GM18867 (cell line): ENCODE results near the gene MUSTN1.

Experiments
- ATAC-seq: cut with Tn5 transposase; IDR thresholded peaks from one replicate; pipeline ENCODE4 v1.9.1; 2021; ENCODE audit warnings: mild to moderate bottlenecking, moderate library complexity; ENCODE audit not compliant: unreplicated experiment

The MUSTN1 gene

DNA sequence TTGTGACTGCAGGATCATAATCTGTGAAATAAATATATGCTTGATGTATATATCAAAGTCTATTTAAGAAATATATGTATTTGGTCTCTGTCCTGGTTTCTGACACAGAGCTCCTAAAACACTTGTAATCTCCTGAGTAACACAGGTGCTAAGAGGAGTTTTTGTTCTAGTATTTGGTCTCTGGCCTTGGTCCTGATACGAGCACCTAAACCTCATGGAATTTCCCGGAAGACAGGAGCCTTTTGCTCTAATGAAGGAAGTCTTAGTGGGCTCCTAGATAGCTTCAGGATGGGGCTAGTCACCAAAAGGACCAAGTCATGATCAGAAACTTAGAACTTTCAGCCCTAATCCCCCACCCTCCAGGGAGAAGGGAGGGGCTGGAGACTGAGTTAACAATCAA lies 19.2 kb upstream of the MUSTN1 start:
- ATAC-seq = no peak

DNA sequence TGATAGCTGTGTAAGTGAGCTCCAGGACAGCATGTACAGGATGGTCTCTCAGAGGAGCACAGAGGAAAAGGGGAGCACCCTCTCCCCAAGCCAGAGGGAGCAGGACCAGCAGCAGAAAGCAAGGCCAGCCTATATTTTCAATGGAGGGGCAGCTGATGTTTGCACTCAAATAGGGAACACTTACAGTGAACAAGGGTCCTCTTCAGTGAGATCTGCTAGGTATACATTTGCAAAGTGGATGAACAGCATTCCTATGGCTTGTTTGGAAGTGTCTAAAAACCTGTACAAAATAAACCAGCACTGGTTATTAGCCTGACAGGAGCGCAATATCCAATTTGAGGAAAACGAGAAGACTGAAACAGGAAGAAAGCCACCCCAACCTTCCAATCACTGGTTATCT lies 17.6 kb upstream of the MUSTN1 start:
- ATAC-seq = no peak

DNA sequence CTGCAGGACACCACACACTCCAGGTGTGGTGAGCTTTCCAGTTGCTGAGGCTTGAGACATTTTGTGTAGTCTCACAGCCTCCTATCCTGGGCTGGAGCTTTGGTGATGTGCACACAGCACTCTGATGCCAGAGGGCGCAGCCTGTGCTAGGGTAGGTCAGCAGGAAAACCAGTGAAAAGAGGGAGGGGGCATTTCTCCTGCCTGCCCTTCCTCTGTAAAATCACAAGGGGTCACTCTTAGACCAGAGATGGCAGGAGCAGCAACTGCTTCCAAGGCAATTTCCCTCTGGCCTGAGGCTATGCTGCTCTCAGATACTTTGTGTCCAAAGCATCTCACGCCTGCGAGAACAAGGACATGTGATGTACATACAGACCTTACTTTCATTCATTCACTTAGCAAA lies 16.5 kb upstream of the MUSTN1 start:
- no peak for ATAC-seq

DNA sequence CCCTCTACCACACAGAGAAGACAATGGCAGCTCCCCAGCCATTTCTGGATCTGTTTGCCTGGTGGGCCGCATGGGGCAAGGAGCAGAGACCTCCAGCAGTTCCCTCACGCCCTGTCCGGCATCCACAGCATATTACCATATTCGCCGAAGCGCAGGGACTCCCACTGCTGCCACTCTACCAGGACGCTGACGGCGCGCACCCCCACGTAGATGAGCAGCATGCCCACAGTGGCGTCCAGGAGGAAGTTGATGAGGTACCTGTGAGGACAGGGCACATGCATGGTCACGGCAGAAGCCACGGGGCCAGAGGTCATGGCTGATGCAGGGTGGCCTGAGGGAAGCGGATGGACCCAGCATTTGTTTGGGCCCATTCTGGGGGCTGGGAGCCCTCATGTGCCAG lies 14.8 kb upstream of the MUSTN1 start:
- ATAC-seq = no peak

DNA sequence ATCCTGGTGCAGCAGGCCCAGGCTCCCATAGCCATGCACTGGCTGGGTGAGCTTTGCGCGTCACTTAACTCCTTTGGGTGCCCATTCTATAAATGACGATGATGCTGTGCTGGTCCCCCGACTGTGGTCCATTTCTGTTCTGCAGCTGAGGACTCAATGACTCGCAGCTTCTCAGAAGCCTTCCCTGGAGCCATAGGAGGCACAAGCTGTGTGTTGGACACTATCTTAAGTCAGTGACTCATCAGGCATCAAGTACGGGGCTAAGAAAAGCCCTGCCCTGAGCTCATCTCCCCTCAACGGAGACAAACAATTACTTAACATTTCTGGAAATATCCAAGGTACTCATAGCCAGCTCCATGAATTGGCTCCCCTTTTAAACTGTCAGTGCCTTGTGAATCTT lies 13.8 kb upstream of the MUSTN1 start:
- ATAC-seq = no peak

DNA sequence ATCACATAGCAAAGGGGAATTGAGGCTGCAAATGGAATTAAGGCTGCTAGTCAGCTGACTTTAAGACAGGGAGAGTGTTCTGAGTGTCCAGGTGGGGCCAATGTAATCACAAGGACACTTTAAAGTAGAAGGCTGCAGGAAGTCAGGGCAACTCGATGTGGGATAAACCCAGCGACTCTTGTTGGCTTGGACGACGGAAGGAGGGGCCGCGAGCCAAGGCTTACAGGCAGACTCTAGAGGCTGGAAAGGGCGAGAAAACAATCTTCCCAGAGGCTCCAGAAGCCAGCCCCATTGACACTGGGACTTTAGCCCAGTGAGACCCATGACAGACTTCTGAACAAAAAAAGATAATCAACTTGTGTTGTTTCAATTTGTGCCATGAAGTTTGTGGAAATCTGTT lies 12.9 kb upstream of the MUSTN1 start:
- no peak for ATAC-seq

DNA sequence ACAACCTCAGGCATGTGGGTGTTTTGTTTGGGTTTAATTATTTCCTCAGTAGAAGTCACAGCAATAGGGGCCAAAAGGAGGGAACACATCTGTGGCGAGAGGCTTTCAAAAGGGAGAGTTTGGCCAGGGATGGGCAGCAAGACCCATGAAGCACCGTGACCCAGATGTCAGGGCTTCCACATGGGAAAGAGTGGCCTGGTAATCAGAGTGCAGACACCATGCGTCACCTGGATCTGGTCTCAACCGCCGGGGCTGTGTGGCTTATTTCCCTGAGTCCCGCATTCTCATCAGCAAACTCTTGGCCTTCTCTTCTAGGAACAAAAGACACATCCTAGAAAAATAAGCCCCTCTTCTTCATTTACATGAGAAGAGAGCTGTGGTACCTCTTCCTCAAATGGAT lies 12.4 kb upstream of the MUSTN1 start:
- no peak for ATAC-seq

DNA sequence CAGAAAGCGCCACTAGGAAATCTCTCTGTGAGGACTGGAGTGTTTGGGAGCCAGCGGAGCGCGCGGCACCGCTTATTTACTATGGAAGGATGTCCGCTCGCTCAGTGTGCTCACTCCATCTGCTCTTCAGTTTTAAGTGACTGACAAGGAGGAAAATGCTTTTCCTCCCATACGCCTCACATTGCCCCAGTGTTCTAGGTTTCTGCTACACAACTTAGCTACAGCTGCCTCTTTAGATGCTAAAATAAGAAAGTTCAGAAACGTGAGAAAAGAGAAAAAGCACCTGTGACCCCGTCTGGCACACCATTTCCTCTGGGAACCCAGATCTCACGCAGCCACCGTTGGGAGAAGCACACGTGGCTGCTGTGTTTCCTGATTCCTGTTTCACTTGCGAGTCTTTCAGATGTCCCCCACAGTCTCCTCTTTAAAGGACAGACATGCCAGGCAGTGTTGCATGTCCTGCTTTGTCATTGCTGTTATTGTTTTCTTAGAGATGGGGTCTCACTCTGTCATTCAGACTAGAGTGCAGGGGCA lies 11.7 kb upstream of the MUSTN1 start:
- ATAC-seq = no peak

DNA sequence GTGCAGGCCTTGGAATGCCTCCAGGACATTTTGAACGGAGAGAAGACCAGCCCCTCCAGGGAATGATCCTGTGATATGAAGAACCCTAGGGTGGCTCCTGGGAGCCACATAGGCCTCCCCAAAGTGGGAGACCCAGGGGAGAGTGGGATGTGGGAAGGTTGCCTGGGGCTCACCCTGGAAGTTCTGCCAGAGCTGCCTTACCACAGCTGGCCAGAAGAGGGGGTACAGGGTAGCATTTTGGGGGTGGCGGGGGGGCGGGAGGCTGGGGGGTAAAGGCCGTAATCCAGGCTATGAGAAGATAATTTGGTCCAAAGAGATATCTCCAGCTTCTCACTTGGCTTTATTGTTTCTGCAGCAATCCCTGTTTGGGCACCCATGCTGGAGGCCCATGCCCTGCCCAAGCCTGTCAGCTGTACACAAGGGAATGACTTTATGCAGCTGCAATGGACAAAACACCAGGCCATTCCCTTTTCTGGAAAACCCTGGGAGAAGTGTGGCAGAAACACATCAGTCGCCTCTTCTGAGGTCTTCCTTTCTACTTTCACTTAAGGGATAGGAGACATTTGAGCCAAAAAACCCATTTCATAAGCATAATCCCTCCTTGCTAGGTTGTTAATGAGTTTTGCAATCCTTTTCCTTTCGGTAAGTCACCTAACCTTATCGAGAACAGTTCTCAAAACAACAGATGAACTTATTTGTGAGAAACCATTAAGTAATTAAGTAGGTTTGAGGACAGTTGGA lies 11.0 kb upstream of the MUSTN1 start:
- no peak for ATAC-seq

DNA sequence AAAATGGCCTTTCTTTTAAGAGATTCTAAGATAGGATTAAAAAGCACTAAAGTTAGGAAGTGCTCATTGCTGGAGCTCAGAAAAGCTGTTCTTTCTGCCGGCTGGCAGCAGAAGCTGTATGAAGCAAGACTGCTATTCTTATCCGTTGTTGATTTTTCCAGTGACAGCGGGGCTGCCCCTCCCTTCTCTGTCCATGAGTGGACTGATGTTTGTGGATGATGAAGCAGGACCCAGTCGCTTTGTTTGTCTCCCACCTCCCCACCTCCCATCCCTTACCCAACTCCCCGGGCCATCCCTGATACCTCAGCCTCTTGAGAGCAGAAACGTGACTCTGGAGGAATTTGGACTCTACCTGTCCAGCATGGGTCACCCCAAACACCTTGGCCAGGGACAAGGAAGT lies 10.3 kb upstream of the MUSTN1 start:
- ATAC-seq = no peak

DNA sequence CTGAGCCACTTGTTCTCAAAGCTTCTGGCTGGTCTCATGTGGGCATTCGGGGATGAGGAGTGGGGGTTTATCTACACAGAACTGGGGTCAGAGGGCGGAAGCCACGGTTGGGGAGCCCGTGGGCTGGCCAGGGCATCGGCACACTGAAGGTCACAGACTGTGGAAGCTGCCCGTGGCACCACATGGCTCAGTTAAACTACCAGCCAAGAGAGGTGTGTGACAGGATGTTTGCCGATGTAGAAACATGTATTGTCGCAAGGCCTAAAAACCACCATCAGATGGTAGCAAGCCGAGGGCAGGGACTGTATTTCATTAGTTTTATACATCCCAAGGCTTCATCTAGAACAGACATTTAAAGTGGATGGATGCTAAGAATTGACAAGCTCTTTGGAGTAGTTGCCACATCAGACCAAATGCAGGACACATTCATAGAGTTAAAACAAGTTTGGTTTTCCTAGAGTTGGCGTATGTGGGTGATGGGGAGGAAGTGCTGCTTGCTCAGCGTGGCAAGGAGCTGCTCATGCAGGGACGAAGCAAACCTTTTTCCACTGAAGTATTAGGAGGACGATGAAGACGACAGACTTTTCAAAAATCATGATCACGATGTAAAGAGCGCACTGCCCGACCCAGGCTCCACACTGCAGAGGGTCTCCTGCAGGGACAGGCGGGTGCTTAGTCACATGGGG lies 9.6 kb upstream of the MUSTN1 start:
- ATAC-seq = no peak

DNA sequence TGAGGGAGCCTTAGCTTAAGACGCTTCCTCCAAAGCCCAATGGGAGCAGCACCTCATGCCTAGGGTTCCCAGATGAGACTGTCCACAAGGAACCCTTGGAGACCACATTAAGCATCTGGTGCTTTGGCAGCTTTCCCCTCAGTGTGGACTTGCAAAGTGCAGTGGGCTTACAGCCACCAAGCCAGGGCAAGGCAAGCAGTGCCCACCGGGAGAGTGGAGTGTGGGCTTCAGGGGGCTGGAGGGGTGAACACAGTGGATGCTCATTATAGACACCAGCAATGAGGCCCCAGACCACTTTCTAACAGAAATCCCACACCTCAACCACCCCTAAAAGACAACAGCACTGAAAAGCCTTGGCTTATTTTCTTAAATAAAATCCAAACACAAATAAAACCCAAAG lies 9.1 kb upstream of the MUSTN1 start:
- no peak for ATAC-seq

DNA sequence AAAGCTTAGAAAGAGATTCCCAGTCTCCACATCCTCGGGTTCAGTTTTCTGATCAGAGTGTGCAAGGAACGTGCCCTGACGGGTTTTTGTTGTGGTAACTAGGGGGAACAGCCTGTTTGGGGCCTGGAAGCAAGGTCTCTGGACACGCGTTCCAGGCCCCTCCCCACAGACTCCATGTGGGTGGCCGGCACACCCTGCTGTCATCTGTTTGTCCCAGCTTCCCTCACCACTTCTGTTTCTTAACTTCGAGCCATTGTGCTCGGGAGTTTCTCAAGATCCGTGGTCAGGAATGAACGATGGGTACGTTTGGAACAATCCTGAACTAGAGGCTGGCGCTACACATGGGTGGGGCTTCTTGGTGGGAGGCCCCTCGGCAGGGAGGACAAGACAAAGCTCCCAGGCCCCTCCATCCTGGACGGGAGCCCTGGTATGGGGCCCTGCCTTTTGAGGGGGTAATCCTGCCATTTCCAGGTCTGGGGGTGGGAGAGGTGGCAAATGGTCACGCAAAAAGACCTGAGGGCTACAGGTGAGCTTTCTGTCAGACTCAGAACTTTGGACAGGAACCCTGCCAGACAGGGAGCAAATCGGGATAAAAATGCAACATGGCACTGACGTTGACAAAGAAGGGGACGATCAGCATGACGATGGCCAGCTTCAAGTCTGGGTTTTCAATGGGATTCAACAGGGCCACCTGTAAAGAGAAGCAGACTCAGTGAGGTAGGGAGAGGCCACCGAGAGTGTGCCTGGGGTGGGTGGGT lies 8.5 kb upstream of the MUSTN1 start:
- ATAC-seq = no peak

DNA sequence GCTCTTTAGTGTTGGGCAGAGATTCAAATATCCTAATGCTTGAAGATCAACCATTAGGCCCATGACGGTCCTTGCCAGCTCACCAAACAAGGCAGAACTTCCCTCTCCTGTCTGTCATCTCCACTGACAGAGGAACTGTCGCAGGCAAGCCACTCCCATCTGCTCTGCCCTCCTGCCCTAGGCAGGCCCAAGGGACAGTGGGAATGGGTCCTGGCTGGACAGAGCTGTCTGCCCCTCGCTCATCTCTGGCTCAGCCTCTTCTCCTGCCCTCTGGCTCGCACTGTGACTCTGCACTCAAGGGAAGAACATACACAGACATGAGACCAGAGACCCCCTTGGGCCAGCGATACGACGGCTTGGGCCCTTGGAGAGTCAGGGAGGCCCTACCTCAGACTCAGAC lies 7.6 kb upstream of the MUSTN1 start:
- no peak for ATAC-seq

DNA sequence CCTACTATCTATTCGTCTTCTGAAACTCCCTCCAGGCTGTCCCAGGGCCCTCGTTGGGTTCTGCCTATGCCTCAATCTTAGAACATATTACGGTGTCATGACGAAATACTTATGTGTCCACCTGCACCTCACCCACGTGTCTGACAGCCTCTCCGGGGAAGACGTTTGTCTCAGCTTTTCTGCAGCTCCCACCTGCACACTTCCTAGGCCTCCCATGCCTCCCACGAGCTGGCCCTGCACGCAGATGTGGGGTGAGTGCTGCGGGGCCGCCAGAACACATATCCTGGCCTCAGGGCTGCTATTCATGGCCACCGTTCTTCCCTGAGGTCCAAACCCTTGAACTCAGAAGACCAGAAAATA lies 7.1 kb upstream of the MUSTN1 start:
- ATAC-seq = no peak

DNA sequence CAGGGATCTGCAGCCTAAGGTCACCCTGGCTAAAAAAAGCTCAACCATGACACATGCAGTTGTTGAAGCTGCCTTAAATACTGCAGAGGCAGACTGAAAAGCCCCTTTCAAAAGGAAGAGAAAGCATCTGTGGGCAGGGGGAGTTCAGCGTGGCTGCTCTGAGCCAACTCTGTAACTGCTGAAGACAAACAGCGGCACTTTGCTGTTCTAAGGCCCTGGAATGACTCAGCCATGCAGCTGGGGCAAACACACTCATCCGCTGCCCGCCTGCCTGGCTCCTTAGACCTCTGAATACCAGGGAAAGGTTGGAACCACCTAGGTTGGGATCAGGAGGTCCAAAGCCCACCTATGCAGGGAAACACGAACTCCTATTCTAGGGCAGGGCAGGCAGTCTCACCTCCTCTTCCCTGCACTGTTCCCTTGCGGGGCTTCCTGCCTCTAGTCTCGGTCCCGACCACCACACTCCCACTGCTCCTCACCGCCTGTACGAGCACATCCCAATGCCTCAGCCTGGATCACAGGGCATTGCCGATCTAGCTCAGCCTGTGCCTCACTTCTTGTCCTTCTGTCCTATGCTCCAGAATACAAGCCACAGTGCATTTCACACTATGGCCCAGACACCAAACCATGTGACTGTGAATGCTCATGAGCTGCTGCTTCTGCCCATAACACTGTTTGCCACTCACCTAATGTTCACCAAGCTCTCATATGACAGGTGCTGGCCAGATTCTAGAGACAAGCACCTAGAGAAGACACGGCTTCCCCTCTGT lies 6.6 kb upstream of the MUSTN1 start:
- ATAC-seq = no peak

DNA sequence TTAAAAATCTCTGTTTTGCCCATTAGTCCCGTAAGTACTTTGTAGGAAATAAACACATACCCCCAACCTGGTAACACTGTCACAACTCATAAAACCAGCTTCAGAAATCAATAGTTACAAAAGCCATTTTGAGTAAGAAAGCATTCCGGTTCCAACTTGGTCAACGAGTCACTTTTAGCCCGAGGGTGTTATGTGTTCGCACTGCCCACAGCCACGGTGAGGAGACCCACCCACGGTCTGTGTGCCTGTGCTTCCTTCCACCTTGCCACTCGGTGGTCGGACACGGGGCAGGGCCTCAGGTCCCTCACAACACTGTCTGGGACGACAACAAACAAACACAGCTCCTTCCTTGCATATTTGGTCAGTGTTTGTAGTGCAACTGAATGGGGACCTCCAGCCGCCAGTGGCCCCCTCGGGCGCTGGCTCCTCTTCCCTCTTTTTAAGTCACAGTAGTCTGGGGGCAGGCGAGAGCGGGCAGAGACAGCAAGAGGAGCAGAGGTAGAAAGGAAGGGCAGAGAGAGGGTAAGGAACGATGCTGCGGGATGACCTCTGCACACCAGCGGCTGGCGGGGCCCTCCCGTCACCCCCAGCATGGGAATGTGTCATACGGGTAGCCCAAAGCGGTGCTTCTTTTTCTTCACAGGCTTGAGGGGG lies 5.2 kb upstream of the MUSTN1 start:
- no peak for ATAC-seq

DNA sequence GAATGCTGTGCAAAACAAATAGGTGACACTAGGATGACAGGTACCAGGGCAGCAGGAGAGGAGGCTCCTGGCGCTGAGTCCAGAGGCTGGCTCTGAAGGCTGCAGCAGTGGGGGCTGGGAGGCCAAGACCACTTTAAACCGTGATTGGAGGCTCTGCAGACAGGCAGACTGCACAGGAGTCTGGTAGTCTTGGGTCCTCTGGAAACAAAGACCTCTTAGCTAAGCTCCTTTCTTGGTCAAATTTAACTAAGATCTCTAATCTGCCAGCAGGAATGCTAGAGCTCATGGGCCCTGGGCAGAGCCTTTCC lies 4.4 kb upstream of the MUSTN1 start:
- ATAC-seq = no peak

DNA sequence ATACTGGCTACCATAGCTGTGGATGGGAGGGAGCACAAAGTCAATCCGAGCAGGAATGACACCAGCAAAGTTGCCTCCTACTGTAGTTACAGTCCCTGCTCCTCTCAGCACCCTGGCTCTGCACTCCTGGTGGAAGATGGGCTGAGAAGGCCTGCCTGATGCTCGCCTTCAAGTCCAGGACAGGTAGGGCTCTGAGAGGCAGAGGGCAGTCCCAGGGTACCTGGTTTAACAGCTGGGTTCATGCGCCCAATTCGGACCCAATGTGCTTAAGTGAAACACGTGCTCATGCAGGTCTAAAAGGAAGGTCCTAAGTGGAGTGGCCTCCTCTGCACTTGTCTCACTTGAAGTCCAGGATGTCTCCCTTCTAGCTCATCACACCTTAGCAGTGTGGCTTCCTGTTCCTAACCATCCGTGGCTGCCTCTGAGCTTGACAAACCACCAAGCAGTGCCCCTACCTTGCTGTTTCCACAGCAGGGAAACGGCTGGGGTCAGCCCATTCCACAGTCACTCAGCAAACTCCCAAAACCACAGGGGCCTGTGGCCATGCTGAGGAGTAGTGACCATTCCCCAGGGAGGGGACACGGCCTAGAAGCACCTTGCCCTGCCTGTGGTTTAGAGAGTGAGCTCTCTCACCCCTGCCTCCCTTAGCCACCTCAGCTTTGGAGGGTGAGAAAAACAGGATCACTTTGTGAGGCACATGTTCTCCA lies 3.9 kb upstream of the MUSTN1 start:
- ATAC-seq = no peak

DNA sequence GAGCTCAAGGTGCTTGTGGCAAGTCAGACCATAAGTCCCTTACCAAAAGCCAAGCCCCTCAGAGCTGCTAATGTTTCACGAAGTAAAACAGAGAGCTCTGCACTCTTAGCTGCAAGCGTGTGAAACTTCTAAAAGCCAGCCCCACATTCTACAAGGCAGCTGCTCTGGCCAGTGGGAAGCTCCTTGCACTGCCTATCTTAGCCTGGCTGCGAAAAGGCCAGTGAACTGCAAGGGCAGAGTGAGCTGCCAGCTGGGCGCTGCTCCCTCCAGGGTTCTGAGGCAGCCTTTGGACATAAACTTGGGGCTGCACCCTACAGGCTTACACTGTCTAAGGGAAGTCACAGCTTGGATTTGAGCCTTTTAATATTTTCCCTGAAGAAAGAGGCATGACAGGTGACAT lies 2.2 kb upstream of the MUSTN1 start:
- no peak for ATAC-seq
